ENCODE data around the gene FILIP1L. TPM values are rescaled to one million over a fixed set of nuclear protein-coding genes. Genes with fewer than 3 reads are reported as not detected.

Gene FILIP1L
- total RNA-seq, 4 donors from 2014 or later: 28.3 to 56.3 (median 43.2) TPM

DNA sequence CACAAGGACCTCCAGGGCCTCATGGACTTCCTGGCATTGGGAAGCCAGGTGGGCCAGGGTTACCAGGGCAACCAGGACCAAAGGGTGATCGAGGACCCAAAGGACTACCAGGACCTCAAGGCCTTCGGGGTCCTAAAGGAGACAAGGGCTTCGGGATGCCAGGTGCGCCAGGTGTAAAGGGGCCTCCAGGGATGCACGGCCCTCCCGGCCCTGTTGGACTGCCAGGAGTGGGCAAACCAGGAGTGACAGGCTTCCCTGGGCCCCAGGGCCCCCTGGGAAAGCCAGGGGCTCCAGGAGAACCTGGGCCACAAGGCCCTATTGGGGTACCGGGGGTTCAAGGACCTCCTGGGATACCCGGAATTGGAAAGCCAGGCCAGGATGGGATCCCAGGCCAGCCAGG lies 319.8 kb downstream of the FILIP1L start:
- TF ChIP-seq, protein P1, sequence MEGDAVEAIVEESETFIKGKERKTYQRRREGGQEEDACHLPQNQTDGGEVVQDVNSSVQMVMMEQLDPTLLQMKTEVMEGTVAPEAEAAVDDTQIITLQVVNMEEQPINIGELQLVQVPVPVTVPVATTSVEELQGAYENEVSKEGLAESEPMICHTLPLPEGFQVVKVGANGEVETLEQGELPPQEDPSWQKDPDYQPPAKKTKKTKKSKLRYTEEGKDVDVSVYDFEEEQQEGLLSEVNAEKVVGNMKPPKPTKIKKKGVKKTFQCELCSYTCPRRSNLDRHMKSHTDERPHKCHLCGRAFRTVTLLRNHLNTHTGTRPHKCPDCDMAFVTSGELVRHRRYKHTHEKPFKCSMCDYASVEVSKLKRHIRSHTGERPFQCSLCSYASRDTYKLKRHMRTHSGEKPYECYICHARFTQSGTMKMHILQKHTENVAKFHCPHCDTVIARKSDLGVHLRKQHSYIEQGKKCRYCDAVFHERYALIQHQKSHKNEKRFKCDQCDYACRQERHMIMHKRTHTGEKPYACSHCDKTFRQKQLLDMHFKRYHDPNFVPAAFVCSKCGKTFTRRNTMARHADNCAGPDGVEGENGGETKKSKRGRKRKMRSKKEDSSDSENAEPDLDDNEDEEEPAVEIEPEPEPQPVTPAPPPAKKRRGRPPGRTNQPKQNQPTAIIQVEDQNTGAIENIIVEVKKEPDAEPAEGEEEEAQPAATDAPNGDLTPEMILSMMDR (IDR thresholded peaks at IDR 0.05; ENCODE audit: low read depth): no peak

DNA sequence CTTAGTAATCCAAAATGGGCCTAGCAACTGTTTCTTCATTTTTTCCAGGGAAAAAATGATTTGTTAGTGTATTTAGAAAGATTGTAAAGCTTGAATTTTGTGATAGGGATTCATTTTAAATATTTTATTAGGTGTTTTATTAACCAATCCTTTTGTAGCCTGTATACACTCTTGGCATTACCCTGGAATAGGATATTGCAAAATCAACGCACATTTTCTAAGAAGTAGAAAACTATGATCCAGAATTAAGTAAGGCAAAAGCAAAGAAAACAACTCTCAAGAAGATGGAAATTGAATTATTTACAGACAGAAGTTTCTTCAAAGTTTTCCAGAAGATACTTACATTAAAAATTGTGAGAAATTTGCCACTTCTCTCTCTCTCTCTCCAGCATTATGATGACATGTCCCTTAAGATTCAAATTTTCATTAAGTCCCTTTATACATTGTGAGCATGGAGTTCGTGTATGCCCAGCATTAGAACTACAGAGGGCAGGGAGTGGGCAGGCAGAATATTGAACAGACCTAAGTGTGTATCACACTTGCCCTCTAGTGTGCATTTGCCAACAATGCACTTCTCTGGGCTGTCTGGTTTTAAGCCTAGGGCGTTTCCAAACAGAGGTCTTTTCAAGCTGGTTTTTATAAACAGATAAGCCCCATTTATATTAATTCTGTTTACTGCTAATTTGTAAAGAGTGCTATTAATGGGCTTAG lies 325.1 kb downstream of the FILIP1L start:
- TF ChIP-seq, protein P1 (IDR thresholded peaks at IDR 0.05; ENCODE audit: low read depth): no peak

Small RNAs within 50 kb of the gene (small RNA-seq; reads per million reads assigned to genes)
- not detected for gene MIR3921

Other genes with a start within 250 kb of the FILIP1L start
- gene TBC1D23, start 146.5 kb upstream of the FILIP1L start, total RNA-seq: 10 to 100 TPM; 39.2 to 66.9 (median 47.8) TPM
- 10 to 100 TPM; 35.5 to 77.8 (median 47.9) TPM for gene NIT2, start 220.3 kb upstream of the FILIP1L start, total RNA-seq

All from subcutaneous adipose tissue (tissue), 4 donors.